A549 (cell line): ENCODE data around the gene ARHGAP28. TPM values are rescaled to one million over a fixed set of nuclear protein-coding genes. Genes with fewer than 3 reads are reported as not detected.

Experiments used
- ATAC-seq, 2 experiments: fragments of 200-7000 bp in 1 of 2; fragments of >200 bp in 1 of 2; cut with Nextera tagmentation in 1 of 2; cut with Tn5 transposase in 1 of 2; 3 replicates each; pipeline versions ENCODE4 v1.8.0 to v1.9.1; 2018 to 2020; ENCODE audit warnings: mild to moderate bottlenecking in 1 of 2, moderate library complexity in 1 of 2
- CTCF ChIA-PET: fragments of 300-600 bp; sonication (Branson Sonifier 250); formaldehyde crosslinking; extraction: SDS; loops from one replicate; lab custom pipeline; 2021; ENCODE audit warnings: antibody characterized with exemption, inconsistent platforms; lab: Yijun Ruan, JAX
- POLR2A ChIA-PET: fragments of 350-600 bp; formaldehyde crosslinking; extraction: SDS; loops from one replicate; lab custom pipeline; 2021; ENCODE audit warnings: antibody characterized with exemption, inconsistent platforms; lab: Yijun Ruan, JAX
- DNase-seq, 2 experiments: peaks; one replicate each; pipeline versions ENCODE4 v3.0.0 to v3.0.0-alpha.2; 2011 to 2016; ENCODE audit warnings: low read depth in 1 of 2, low spot score in 1 of 2
- FAIRE-seq: peaks from 2 replicates; lab custom pipeline; 2011; peaks lifted over from hg19 to GRCh38; lab: Jason Lieb, UNC
- H3K27ac ChIP-seq, 2 experiments: fragments of >200 bp; sonication (Bioruptor Twin); formaldehyde crosslinking; 3 replicates each; pipeline ENCODE4 v1.5.1; 2016 to 2017
- H3K4me1 ChIP-seq: fragments of >200 bp; sonication (Bioruptor Twin); formaldehyde crosslinking; 3 replicates; pipeline ENCODE4 v1.6.1; 2016
- H3K4me2 ChIP-seq: fragments of >200 bp; sonication (Bioruptor Twin); formaldehyde crosslinking; 3 replicates; pipeline ENCODE4 v1.6.1; 2016
- H3K4me3 ChIP-seq: fragments of >200 bp; sonication (Bioruptor Twin); formaldehyde crosslinking; 3 replicates; pipeline ENCODE4 v1.5.1; 2016
- H3K9me3 ChIP-seq: fragments of >200 bp; sonication (Bioruptor Twin); formaldehyde crosslinking; 3 replicates; pipeline ENCODE4 v1.6.1; 2016
- CBX8 ChIP-seq: fragments of 200-600 bp; sonication (generic); IDR thresholded peaks from 2 replicates; pipeline ENCODE4 v1.6.1; 2016
- CEBPB ChIP-seq, 2 experiments: fragments of >200 bp in 1 of 2; sonication (Bioruptor Twin) in 1 of 2; formaldehyde crosslinking in 1 of 2; IDR thresholded peaks; 2 replicates each; pipeline ENCODE4 v1.6.1; 2012 to 2016
- CHD2 ChIP-seq: fragments of 150-350 bp; IDR thresholded peaks from 2 replicates; pipeline ENCODE4 v1.6.1; 2014; ENCODE audit warnings: low read length; ENCODE audit not compliant: partially characterized antibody
- CTCF ChIP-seq: fragments of >200 bp; sonication (Bioruptor Twin); formaldehyde crosslinking; IDR thresholded peaks from 3 replicates; pipeline ENCODE4 v1.5.1; 2016
- EHF ChIP-seq: fragments of 250-450 bp; sonication (Bioruptor Pico); IDR thresholded peaks from 2 replicates; pipeline ENCODE4 v1.5.0; 2020; ENCODE audit warnings: mild to moderate bottlenecking
- EP300 ChIP-seq, 2 experiments: fragments of >200 bp; sonication (Bioruptor Twin); formaldehyde crosslinking; IDR thresholded peaks; 2 replicates in 1 of 2; 3 replicates in 1 of 2; pipeline ENCODE4 v1.6.1; 2016 to 2017
- ESRRA ChIP-seq: fragments of 150-350 bp; IDR thresholded peaks from 2 replicates; pipeline ENCODE4 v1.6.1; 2014; ENCODE audit warnings: mild to moderate bottlenecking, low read length, borderline replicate concordance
- FOSB ChIP-seq: fragments of 250-450 bp; sonication (Bioruptor Pico); IDR thresholded peaks from 2 replicates; pipeline ENCODE4 v1.5.0; 2020; ENCODE audit warnings: mild to moderate bottlenecking, moderate library complexity
- FOXS1 ChIP-seq: fragments of 250-450 bp; sonication (Bioruptor Pico); IDR thresholded peaks from 2 replicates; pipeline ENCODE4 v1.5.0; 2020; ENCODE audit warnings: mild to moderate bottlenecking, moderate library complexity
- HOXB13 ChIP-seq: fragments of 250-450 bp; sonication (Bioruptor Pico); IDR thresholded peaks from 2 replicates; pipeline ENCODE4 v1.5.0; 2020; ENCODE audit warnings: low read depth, mild to moderate bottlenecking, moderate library complexity
- JUN ChIP-seq, 2 experiments: fragments of >200 bp; sonication (Bioruptor Twin); formaldehyde crosslinking; IDR thresholded peaks; 2 replicates in 1 of 2; 3 replicates in 1 of 2; pipeline ENCODE4 v1.6.1; 2016 to 2017
- JUNB ChIP-seq: fragments of >200 bp; sonication (Bioruptor Twin); formaldehyde crosslinking; IDR thresholded peaks from 2 replicates; pipeline ENCODE4 v1.6.1; 2016
- KDM1A ChIP-seq: fragments of 200-600 bp; sonication (generic); IDR thresholded peaks from 2 replicates; pipeline ENCODE4 v1.6.1; 2016; ENCODE audit warnings: low read depth, mild to moderate bottlenecking
- KDM5A ChIP-seq: fragments of 200-600 bp; sonication (generic); IDR thresholded peaks from 2 replicates; pipeline ENCODE4 v1.6.1; 2016; ENCODE audit warnings: antibody characterized with exemption, mild to moderate bottlenecking
- MAFK ChIP-seq: fragments of 450-650 bp; IDR thresholded peaks from 2 replicates; pipeline ENCODE4 v1.6.1; 2014; ENCODE audit not compliant: partially characterized antibody
- MAZ ChIP-seq: fragments of 150-350 bp; IDR thresholded peaks from 2 replicates; pipeline ENCODE4 v1.6.1; 2014; ENCODE audit warnings: antibody characterized with exemption, low read depth, low read length, borderline replicate concordance
- NFE2L2 ChIP-seq: fragments of 150-350 bp; conservative IDR thresholded peaks from 2 replicates; pipeline ENCODE4 v1.6.1; 2014; ENCODE audit warnings: low read length
- NR3C1 ChIP-seq: fragments of >200 bp; sonication (Bioruptor Twin); formaldehyde crosslinking; IDR thresholded peaks from 3 replicates; pipeline ENCODE4 v1.6.1; 2017
- POLR2A ChIP-seq: IDR thresholded peaks from 2 replicates; pipeline ENCODE4 v1.6.1; 2012; ENCODE audit warnings: mild to moderate bottlenecking, low read length
- POLR2AphosphoS2 ChIP-seq: conservative IDR thresholded peaks from 2 replicates; pipeline ENCODE4 v1.6.1; 2012; ENCODE audit warnings: low read length, improper control_type of control experiment, inconsistent platforms
- RFX5 ChIP-seq: fragments of 450-650 bp; IDR thresholded peaks from 2 replicates; pipeline ENCODE4 v1.7.1; 2014; ENCODE audit warnings: antibody characterized with exemption, mild to moderate bottlenecking, moderate library complexity
- SREBF2 ChIP-seq: fragments of 450-650 bp; IDR thresholded peaks from 2 replicates; pipeline ENCODE4 v1.6.1; 2014; ENCODE audit warnings: mild to moderate bottlenecking, moderate library complexity
- ZC3H11A ChIP-seq: fragments of 450-650 bp; IDR thresholded peaks from 2 replicates; pipeline ENCODE4 v1.6.1; 2014; ENCODE audit warnings: antibody characterized with exemption, mild to moderate bottlenecking
- ZSCAN20 ChIP-seq: fragments of 250-450 bp; sonication (Bioruptor Pico); IDR thresholded peaks from 2 replicates; pipeline ENCODE4 v1.8.0; 2022; ENCODE audit warnings: mild to moderate bottlenecking, moderate library complexity
- WGBS: methylation state at CpG from one replicate; pipeline ENCODE4 v1.1.6; 2017; ENCODE audit errors: missing lambda C conversion rate; 5-methylcytosine and 5-hydroxymethylcytosine counted together
- polyA plus RNA-seq, 4 experiments: library from polyadenylated mRNA; depleted of rRNA in 3 of 4; stranded (reverse); fragments of >200 nt; fragmentation: RNase III in 1 of 4; extraction: RNeasy Plus Mini Kit Qiagen cat#74134 plus additional on column Dnase treatment in 1 of 4; gene quantifications; 2 replicates in 3 of 4; 3 replicates in 1 of 4; pipeline ENCODE4 v1.2.3, GENCODE V29; 2011 to 2017
- TF ChIP-seq, protein P1 (sequence below): fragments of >200 bp; sonication (Bioruptor Twin); formaldehyde crosslinking; IDR thresholded peaks from 2 replicates; pipeline ENCODE4 v1.6.1; 2016
- TF ChIP-seq, protein P2 (sequence below): fragments of >200 bp; sonication (Bioruptor Twin); formaldehyde crosslinking; IDR thresholded peaks from 3 replicates; pipeline ENCODE4 v1.6.1; 2016
- TF ChIP-seq, protein P3 (sequence below): fragments of 200-600 bp; sonication (generic); IDR thresholded peaks from 2 replicates; pipeline ENCODE4 v1.6.1; 2016; ENCODE audit warnings: antibody characterized with exemption, mild to moderate bottlenecking, moderate library complexity

The ARHGAP28 gene
- polyA plus RNA-seq, 2 of the 4 experiments (the other 2 are of a cell fraction): 0.13 to 0.17 TPM

GRCh38 chr18:6738622-6739021, 9.1 kb downstream of the ARHGAP28 start:
- WGBS: 19% methylated on average over 4 of the region's 4 CpGs
- TF ChIP-seq NFE2L2 (no peak), KDM1A (no peak), SREBF2 (no peak), EHF (no peak), KDM5A (no peak), POLR2AphosphoS2 (no peak), MAZ (no peak), HOXB13 (no peak), CBX8 (no peak), JUN (IDR thresholded peaks at IDR 0.05) (no peak), CHD2 (no peak), NR3C1 (no peak)
- TF ChIP-seq, all 56 proteins: peak for 0
- Histone ChIP-seq H3K4me2 (no peak overlapping the region), H3K9me3 (no peaks in the 10 kb centered on the region), H3K4me3 (no peak overlapping the region), H3K4me1 (no peaks in the 10 kb centered on the region; the same call in 2 of the 3 replicates), H3K27ac (no peak overlapping the region)
- ChIA-PET CTCF (no interaction called here), POLR2A (no interaction called here)
- ATAC-seq (no peak), DNase-seq (no peak), FAIRE-seq (no peak)

DNA sequence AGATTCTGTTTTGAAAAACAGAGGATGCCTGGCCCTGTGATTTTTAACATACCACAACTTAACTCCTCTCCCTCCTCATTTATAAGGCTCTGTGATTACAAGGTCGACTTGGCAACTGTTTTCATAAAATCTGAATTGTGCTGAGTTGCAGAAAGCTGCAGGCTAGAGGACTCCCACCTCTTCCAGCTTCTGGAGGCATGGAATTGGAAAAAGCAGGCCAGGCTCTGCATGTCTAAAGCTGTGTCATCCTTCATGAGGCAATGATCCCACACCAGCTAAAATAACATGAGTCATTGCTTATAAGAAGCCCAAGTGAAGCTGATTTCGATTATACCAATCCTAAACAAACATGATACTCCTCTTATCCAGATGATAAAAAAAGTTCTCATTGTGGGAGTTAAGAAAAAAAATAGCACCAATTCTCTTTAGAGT, 11.7 kb downstream of the ARHGAP28 start:
- no peak for FAIRE-seq
- H3K4me3 ChIP-seq: no peak overlapping the region
- no peaks in the 10 kb centered on the region; the same call in 2 of the 3 replicates for H3K4me1 ChIP-seq
- ChIA-PET CTCF (interaction anchor here (0.9 kb wide), 1 partner anchor 11 kb away, joined by 5 read pairs; no protein-coding TSS in a partner anchor), POLR2A (no interaction called here)
- no peaks in the 10 kb centered on the region for H3K9me3 ChIP-seq
- peak overlapping the region; percentile 28; the same call in 1 of the 3 replicates for H3K4me2 ChIP-seq
- peak; percentile 85 for TF ChIP-seq MAFK
- 0 out of 2 replicates have a peak, but pooled peaks have one; percentile 15 for TF ChIP-seq JUNB
- no peak for TF ChIP-seq CEBPB (IDR thresholded peaks at IDR 0.05)
- 0% methylated on average over 2 of the region's 2 CpGs for WGBS
- H3K27ac ChIP-seq: no peak overlapping the region
- peak; percentile 4 to 18 for DNase-seq
- ATAC-seq: peak in 1 of 2 experiments; percentile 66; a peak in 1 of 6 replicates

- 32% methylated on average over 2 of the region's 2 CpGs for WGBS
- Histone ChIP-seq H3K4me3 (no peak overlapping the region), H3K4me1 (no peaks in the 10 kb centered on the region; the same call in 2 of the 3 replicates), H3K27ac (no peak overlapping the region), H3K9me3 (no peaks in the 10 kb centered on the region), H3K4me2 (peak overlapping the region; percentile 28; the same call in 1 of the 3 replicates)
- TF ChIP-seq RFX5: no peak
- CTCF ChIA-PET: no interaction called here
- ATAC-seq (no peak), FAIRE-seq (no peak), DNase-seq (no peak)
- POLR2A ChIA-PET: no interaction called here
Measured at GRCh38 chr18:6741786-6742185, 12.3 kb downstream of the ARHGAP28 start.

DNA sequence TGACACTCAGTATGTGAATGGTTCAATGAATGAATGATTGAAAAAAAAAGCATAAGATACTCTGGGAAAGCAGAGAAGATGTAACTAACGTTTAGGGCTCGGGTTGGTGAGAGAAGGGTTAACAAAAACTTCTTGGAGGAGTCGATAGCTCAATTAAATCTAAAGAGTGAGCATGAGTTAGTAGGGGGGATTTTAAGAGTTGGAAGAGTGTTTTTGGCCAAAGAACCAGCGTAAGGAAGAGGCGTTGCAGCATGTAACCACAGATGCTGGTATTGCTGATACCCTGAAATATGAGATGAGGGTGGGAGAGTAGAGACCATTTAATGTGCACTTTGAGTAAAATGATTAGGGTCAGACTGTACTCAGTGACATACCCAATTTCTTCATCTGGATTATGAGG, 14.5 kb downstream of the ARHGAP28 start:
- ATAC-seq: no peak
- H3K27ac ChIP-seq: no peak overlapping the region
- POLR2A ChIA-PET: no interaction called here
- WGBS: 33% methylated on average over 5 of the region's 5 CpGs
- no peak overlapping the region for H3K4me2 ChIP-seq
- H3K4me3 ChIP-seq: no peak overlapping the region
- CTCF ChIA-PET: interaction anchor here (1.5 kb wide), 1 partner anchor 11 kb away, joined by 4 read pairs; no protein-coding TSS in a partner anchor
- H3K4me1 ChIP-seq: peaks cover 5% of the 10 kb centered on the region; the same call in 1 of the 3 replicates
- H3K9me3 ChIP-seq: no peaks in the 10 kb centered on the region
- no peak for FAIRE-seq
- DNase-seq: no peak
- TF ChIP-seq EP300 (IDR thresholded peaks at IDR 0.05) (no peak), CEBPB (IDR thresholded peaks at IDR 0.05) (no peak), ESRRA (no peak), FOSB (CRISPR knock-in tag) (no peak), FOXS1 (CRISPR knock-in tag) (no peak), EHF (no peak), HOXB13 (no peak), JUNB (no peak), ZC3H11A (no peak), POLR2A (no peak), ZSCAN20 (CRISPR knock-in tag) (no peak), CHD2 (no peak), JUN (IDR thresholded peaks at IDR 0.05) (no peak), CTCF (no peak)
- TF ChIP-seq, protein P1, sequence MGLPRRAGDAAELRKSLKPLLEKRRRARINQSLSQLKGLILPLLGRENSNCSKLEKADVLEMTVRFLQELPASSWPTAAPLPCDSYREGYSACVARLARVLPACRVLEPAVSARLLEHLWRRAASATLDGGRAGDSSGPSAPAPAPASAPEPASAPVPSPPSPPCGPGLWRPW: no peak
- TF ChIP-seq, protein P2, sequence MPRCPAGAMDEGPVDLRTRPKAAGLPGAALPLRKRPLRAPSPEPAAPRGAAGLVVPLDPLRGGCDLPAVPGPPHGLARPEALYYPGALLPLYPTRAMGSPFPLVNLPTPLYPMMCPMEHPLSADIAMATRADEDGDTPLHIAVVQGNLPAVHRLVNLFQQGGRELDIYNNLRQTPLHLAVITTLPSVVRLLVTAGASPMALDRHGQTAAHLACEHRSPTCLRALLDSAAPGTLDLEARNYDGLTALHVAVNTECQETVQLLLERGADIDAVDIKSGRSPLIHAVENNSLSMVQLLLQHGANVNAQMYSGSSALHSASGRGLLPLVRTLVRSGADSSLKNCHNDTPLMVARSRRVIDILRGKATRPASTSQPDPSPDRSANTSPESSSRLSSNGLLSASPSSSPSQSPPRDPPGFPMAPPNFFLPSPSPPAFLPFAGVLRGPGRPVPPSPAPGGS: no peak
- TF ChIP-seq, protein P3, sequence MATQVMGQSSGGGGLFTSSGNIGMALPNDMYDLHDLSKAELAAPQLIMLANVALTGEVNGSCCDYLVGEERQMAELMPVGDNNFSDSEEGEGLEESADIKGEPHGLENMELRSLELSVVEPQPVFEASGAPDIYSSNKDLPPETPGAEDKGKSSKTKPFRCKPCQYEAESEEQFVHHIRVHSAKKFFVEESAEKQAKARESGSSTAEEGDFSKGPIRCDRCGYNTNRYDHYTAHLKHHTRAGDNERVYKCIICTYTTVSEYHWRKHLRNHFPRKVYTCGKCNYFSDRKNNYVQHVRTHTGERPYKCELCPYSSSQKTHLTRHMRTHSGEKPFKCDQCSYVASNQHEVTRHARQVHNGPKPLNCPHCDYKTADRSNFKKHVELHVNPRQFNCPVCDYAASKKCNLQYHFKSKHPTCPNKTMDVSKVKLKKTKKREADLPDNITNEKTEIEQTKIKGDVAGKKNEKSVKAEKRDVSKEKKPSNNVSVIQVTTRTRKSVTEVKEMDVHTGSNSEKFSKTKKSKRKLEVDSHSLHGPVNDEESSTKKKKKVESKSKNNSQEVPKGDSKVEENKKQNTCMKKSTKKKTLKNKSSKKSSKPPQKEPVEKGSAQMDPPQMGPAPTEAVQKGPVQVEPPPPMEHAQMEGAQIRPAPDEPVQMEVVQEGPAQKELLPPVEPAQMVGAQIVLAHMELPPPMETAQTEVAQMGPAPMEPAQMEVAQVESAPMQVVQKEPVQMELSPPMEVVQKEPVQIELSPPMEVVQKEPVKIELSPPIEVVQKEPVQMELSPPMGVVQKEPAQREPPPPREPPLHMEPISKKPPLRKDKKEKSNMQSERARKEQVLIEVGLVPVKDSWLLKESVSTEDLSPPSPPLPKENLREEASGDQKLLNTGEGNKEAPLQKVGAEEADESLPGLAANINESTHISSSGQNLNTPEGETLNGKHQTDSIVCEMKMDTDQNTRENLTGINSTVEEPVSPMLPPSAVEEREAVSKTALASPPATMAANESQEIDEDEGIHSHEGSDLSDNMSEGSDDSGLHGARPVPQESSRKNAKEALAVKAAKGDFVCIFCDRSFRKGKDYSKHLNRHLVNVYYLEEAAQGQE: no peak
